Measurements from ENCODE around the gene MYCL. TPM values are rescaled to one million over a fixed set of nuclear protein-coding genes. Genes with fewer than 3 reads are reported as not detected.

MYCL gene
- total and polyA plus RNA-seq, 2 of the 4 experiments (the other 2 are of a cell fraction), result 0.72 to 0.87 TPM

DNA sequence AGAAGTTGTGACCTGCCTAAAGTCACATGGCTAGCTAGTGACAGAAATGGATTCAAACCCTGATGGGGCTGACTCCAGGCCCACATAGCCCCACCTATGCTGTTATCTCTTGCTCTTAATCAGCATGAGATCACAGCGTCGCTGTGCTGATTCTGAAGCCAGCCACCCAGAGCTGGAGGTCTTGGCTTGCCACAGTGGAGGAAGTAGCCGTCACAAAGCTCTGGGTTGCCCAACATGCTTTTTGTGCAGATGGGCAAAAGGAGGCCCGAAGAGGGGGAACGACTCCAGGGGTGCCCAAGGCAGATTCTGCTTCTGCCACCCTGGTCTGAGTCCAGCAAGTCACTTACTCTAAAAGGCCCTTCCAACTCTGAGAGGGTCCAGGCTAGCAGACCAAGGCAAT, 38.5 kb upstream of the MYCL start:
- H2BK15ac ChIP-seq (ENCODE audit: low read depth, low read length), result no peak overlapping the region
- H3K23ac ChIP-seq (ENCODE audit: low read depth, low read length), result no peak overlapping the region
- no peak overlapping the region for H3K27ac ChIP-seq (ENCODE audit: insufficient read depth, low read length)
- H4K91ac ChIP-seq (ENCODE audit: insufficient read depth, low read depth, low read length), result no peak overlapping the region
- H4K5ac ChIP-seq (ENCODE audit: low read depth, low read length), result no peak overlapping the region
- H3K4me1 ChIP-seq (ENCODE audit: control insufficient read depth, insufficient read depth, low read length), result no peaks in the 10 kb centered on the region
- no peak for DNase-seq
- H4K20me1 ChIP-seq (ENCODE audit: insufficient read depth, low read length), result no peaks in the 10 kb centered on the region
- H3K56ac ChIP-seq (ENCODE audit: extremely low read depth, insufficient read depth, low read length), result no peak overlapping the region
- no peak overlapping the region for H2AFZ ChIP-seq (replicated peaks; ENCODE audit: low read length, poor library complexity)
- no peak overlapping the region for H2BK20ac ChIP-seq (ENCODE audit: low read depth, low read length)
- ChIA-PET POLR2A (ENCODE audit: unreplicated experiment) (no interaction called here), CTCF (no interaction called here)
- peaks cover 27% of the 10 kb centered on the region for H3K27me3 ChIP-seq (ENCODE audit: control insufficient read depth, insufficient read depth, low read length)
- no peaks in the 10 kb centered on the region for H3K9me3 ChIP-seq (ENCODE audit: control insufficient read depth, insufficient read depth, low read length)
- no peak overlapping the region for H2AK9ac ChIP-seq (replicated peaks; ENCODE audit: low read depth, low read length, poor library complexity)
- H3K4me2 ChIP-seq (ENCODE audit: low read depth, low read length), result no peak overlapping the region
- no peaks in the 10 kb centered on the region for H3K36me3 ChIP-seq (ENCODE audit: control insufficient read depth, insufficient read depth, low read length)
- ATAC-seq (ENCODE audit: low read depth), result no peak
- intact Hi-C loops (cut with micrococcal nuclease) (no loop called here), dilution Hi-C loops (cut with HindIII; ENCODE audit: low sequenced_read_pairs, unreplicated experiment) (no loop called here), in situ Hi-C loops (cut with MboI; ENCODE audit: low sequenced_read_pairs) (no loop called here)
- H3K4ac ChIP-seq (ENCODE audit: low read depth, low read length), result no peak overlapping the region
- H3K79me1 ChIP-seq (ENCODE audit: low read depth in 1 of 2, low read length in 2 of 2), result no peaks in the 10 kb centered on the region
- H3K9me1 ChIP-seq (ENCODE audit: insufficient read depth, low read length), result no peaks in the 10 kb centered on the region
- H3K14ac ChIP-seq (replicated peaks; ENCODE audit: low read depth, low read length), result no peak overlapping the region
- H3K4me3 ChIP-seq (ENCODE audit: insufficient read depth, low read depth, low read length), result no peak overlapping the region
- no TSS peak for BruUV-seq (replicated peaks)
- TF ChIP-seq BHLHE40 (IDR thresholded peaks at IDR 0.05; ENCODE audit: low read depth, low read length) (no peak), RFX5 (IDR thresholded peaks at IDR 0.05; ENCODE audit: low read depth, low read length) (no peak), CEBPB (IDR thresholded peaks at IDR 0.05; ENCODE audit: low read depth, low read length) (no peak), NFE2L2 (IDR thresholded peaks at IDR 0.05; ENCODE audit: low read depth, low read length) (no peak), MAFK (IDR thresholded peaks at IDR 0.05; ENCODE audit: low read depth, low read length) (no peak), MAZ (IDR thresholded peaks at IDR 0.05; ENCODE audit: borderline replicate concordance, low read depth, low read length) (no peak), POLR2A (IDR thresholded peaks at IDR 0.05; ENCODE audit: low read depth, low read length) (no peak)
- TF ChIP-seq, protein P1, sequence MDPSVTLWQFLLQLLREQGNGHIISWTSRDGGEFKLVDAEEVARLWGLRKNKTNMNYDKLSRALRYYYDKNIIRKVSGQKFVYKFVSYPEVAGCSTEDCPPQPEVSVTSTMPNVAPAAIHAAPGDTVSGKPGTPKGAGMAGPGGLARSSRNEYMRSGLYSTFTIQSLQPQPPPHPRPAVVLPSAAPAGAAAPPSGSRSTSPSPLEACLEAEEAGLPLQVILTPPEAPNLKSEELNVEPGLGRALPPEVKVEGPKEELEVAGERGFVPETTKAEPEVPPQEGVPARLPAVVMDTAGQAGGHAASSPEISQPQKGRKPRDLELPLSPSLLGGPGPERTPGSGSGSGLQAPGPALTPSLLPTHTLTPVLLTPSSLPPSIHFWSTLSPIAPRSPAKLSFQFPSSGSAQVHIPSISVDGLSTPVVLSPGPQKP (IDR thresholded peaks at IDR 0.05; ENCODE audit: borderline replicate concordance, low read depth, low read length), result no peak
- TF ChIP-seq, protein P2, sequence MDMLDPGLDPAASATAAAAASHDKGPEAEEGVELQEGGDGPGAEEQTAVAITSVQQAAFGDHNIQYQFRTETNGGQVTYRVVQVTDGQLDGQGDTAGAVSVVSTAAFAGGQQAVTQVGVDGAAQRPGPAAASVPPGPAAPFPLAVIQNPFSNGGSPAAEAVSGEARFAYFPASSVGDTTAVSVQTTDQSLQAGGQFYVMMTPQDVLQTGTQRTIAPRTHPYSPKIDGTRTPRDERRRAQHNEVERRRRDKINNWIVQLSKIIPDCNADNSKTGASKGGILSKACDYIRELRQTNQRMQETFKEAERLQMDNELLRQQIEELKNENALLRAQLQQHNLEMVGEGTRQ (IDR thresholded peaks at IDR 0.05; ENCODE audit: low read depth, low read length), result no peak
- no peak overlapping the region for H2AK5ac ChIP-seq (ENCODE audit: low read depth, low read length)
- no peak overlapping the region for H3K9ac ChIP-seq (ENCODE audit: low read depth, low read length)
- H4K8ac ChIP-seq (ENCODE audit: low read depth in 2 of 2, low read length in 2 of 2), result no peak overlapping the region
- WGBS, 2 experiments (ENCODE audit: extremely low coverage in 2 of 2, insufficient read length in 1 of 2), result 50% methylated on average over 2 of the region's 5 CpGs; no CpG with 5 or more reads in 1 of the 2 experiments
- H2BK5ac ChIP-seq (ENCODE audit: low read depth, low read length, poor library complexity, severe bottlenecking), result no peak overlapping the region
- H3K18ac ChIP-seq (ENCODE audit: low read depth, low read length), result no peak overlapping the region
- H2BK120ac ChIP-seq (ENCODE audit: low read depth, low read length), result no peak overlapping the region

Measured in IMR-90 (cell line).